Gastroesophageal sphincter (tissue), 3 donors: ENCODE data around the gene TMBIM1.

ENCODE experiments used
- POLR2A ChIP-seq, 2 donors: fragments of 450-650 bp; IDR thresholded peaks; one replicate each; pipeline ENCODE4 v1.6.1; 2017; ENCODE audit warnings: antibody characterized with exemption in 2 of 2, mild to moderate bottlenecking in 2 of 2, moderate library complexity in 1 of 2
- TF ChIP-seq, protein P1 (sequence below), 4 experiments: fragments of 200-600 bp in 2 of 4; fragments of 450-650 bp in 2 of 4; sonication (generic) in 1 of 4; IDR thresholded peaks; one replicate each; pipeline ENCODE4 v1.5.1; 2017 to 2019; ENCODE audit warnings: antibody characterized with exemption in 4 of 4, mild to moderate bottlenecking in 2 of 4, moderate library complexity in 2 of 4

DNA sequence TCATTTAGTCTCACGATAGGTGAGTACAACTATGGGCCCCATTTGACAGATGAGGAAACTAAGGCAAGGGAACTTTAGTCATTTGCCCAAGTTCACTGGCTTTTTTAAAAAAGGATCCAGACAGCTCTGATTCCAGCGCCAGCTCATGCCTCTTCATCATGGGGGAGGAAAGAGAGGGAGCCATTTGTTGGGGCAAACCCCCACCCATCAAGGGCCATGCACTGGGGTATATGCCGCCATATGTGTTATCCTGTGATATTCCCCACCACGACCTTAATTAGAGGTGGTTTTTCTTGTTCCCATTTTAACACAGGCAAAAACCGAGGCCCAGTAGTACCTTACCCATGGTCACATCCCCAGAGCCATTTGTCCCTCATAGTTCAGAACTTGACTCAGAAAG lies 32.1 kb downstream of the TMBIM1 start:
- TF ChIP-seq POLR2A (IDR thresholded peaks at IDR 0.05): no peak
- TF ChIP-seq, protein P1, sequence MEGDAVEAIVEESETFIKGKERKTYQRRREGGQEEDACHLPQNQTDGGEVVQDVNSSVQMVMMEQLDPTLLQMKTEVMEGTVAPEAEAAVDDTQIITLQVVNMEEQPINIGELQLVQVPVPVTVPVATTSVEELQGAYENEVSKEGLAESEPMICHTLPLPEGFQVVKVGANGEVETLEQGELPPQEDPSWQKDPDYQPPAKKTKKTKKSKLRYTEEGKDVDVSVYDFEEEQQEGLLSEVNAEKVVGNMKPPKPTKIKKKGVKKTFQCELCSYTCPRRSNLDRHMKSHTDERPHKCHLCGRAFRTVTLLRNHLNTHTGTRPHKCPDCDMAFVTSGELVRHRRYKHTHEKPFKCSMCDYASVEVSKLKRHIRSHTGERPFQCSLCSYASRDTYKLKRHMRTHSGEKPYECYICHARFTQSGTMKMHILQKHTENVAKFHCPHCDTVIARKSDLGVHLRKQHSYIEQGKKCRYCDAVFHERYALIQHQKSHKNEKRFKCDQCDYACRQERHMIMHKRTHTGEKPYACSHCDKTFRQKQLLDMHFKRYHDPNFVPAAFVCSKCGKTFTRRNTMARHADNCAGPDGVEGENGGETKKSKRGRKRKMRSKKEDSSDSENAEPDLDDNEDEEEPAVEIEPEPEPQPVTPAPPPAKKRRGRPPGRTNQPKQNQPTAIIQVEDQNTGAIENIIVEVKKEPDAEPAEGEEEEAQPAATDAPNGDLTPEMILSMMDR (IDR thresholded peaks at IDR 0.05): no peak
